IMR-90 (cell line): ENCODE measurements around the gene C12orf75. TPM values are rescaled to one million over a fixed set of nuclear protein-coding genes. Genes with fewer than 3 reads are reported as not detected.

Experiments
- ATAC-seq: fragments of 200-7000 bp; cut with Tn5 transposase; 2 replicates; pipeline ENCODE4 v1.9.1; 2020; ENCODE audit warnings: low read depth, mild to moderate bottlenecking, moderate library complexity
- BruUV-seq: library from RNA; stranded (reverse); fragments of 400-500 nt; replicated peaks from 2 replicates; lab custom pipeline; 2021; lab: Mats Ljungman, UMichigan
- CTCF ChIA-PET: fragments of 300-600 bp; formaldehyde crosslinking; extraction: SDS; loops from one replicate; lab custom pipeline; 2021; ENCODE audit warnings: antibody characterized with exemption; lab: Yijun Ruan, JAX
- POLR2A ChIA-PET: fragments of 300-600 bp; sonication (Branson Sonifier 250); formaldehyde crosslinking; loops from one replicate; lab custom pipeline; 2022; ENCODE audit warnings: antibody characterized with exemption; ENCODE audit not compliant: unreplicated experiment; lab: Charles Lee
- DNase-seq: peaks from one replicate; pipeline ENCODE4 v3.0.0; 2013
- H2AFZ ChIP-seq: replicated peaks from 2 replicates; pipeline ENCODE3; 2013; ENCODE audit warnings: low read length, mild to moderate bottlenecking; ENCODE audit not compliant: poor library complexity
- H2AK5ac ChIP-seq: 2 replicates; pipeline ENCODE4 v1.6.1; 2013; ENCODE audit warnings: low read depth, low read length, inconsistent platforms
- H2AK9ac ChIP-seq: replicated peaks from 2 replicates; pipeline ENCODE3; 2013; ENCODE audit warnings: mild to moderate bottlenecking, low read depth, low read length, moderate library complexity; ENCODE audit not compliant: poor library complexity
- H2BK120ac ChIP-seq: 2 replicates; pipeline ENCODE4 v1.6.1; 2013; ENCODE audit warnings: low read depth, low read length, inconsistent platforms
- H2BK15ac ChIP-seq: 3 replicates; pipeline ENCODE4 v1.6.1; 2013; ENCODE audit warnings: low read depth, low read length, inconsistent platforms
- H2BK20ac ChIP-seq: 2 replicates; pipeline ENCODE4 v1.6.1; 2013; ENCODE audit warnings: low read depth, mild to moderate bottlenecking, inconsistent platforms, low read length, moderate library complexity
- H2BK5ac ChIP-seq: 2 replicates; pipeline ENCODE4 v1.6.1; 2013; ENCODE audit warnings: mild to moderate bottlenecking, low read depth, low read length, inconsistent platforms; ENCODE audit not compliant: poor library complexity, severe bottlenecking
- H3K14ac ChIP-seq: replicated peaks from 2 replicates; pipeline ENCODE4 v1.6.1; 2013; ENCODE audit warnings: low read depth, low read length, inconsistent platforms
- H3K18ac ChIP-seq: 2 replicates; pipeline ENCODE4 v1.6.1; 2013; ENCODE audit warnings: low read depth, low read length, control low read depth
- H3K23ac ChIP-seq: 2 replicates; pipeline ENCODE4 v1.6.1; 2013; ENCODE audit warnings: low read depth, low read length, inconsistent platforms
- H3K27ac ChIP-seq: 2 replicates; pipeline ENCODE4 v1.5.1; 2013; ENCODE audit warnings: mild to moderate bottlenecking, control low read depth, low read length; ENCODE audit not compliant: insufficient read depth
- H3K27me3 ChIP-seq: 2 replicates; pipeline ENCODE4 v1.6.1; 2013; ENCODE audit warnings: low read length; ENCODE audit not compliant: control insufficient read depth, insufficient read depth
- H3K36me3 ChIP-seq: 2 replicates; pipeline ENCODE4 v1.6.1; 2013; ENCODE audit warnings: low read length, mixed read lengths; ENCODE audit not compliant: control insufficient read depth, insufficient read depth
- H3K4ac ChIP-seq: 2 replicates; pipeline ENCODE4 v1.6.1; 2013; ENCODE audit warnings: low read depth, low read length, inconsistent platforms
- H3K4me1 ChIP-seq: 2 replicates; pipeline ENCODE4 v1.6.1; 2013; ENCODE audit warnings: low read length, mixed read lengths; ENCODE audit not compliant: control insufficient read depth, insufficient read depth
- H3K4me2 ChIP-seq: 2 replicates; pipeline ENCODE4 v1.6.1; 2013; ENCODE audit warnings: low read depth, mild to moderate bottlenecking, control low read depth, low read length, moderate library complexity
- H3K4me3 ChIP-seq: 2 replicates; pipeline ENCODE4 v1.5.1; 2013; ENCODE audit warnings: low read depth, mild to moderate bottlenecking, control low read depth, low read length, moderate library complexity; ENCODE audit not compliant: insufficient read depth
- H3K56ac ChIP-seq: 2 replicates; pipeline ENCODE4 v1.6.1; 2013; ENCODE audit warnings: low read length, inconsistent platforms; ENCODE audit not compliant: insufficient read depth; ENCODE audit errors: extremely low read depth
- H3K79me1 ChIP-seq, 2 experiments: 2 replicates each; pipeline ENCODE4 v1.6.1; 2013; ENCODE audit warnings: low read length in 2 of 2, inconsistent platforms in 1 of 2, low read depth in 1 of 2
- H3K9ac ChIP-seq: 2 replicates; pipeline ENCODE4 v1.6.1; 2013; ENCODE audit warnings: low read depth, low read length, control low read depth
- H3K9me1 ChIP-seq: 2 replicates; pipeline ENCODE4 v1.6.1; 2013; ENCODE audit warnings: low read length, inconsistent platforms; ENCODE audit not compliant: insufficient read depth
- H3K9me3 ChIP-seq: 2 replicates; pipeline ENCODE4 v1.6.1; 2013; ENCODE audit warnings: low read length; ENCODE audit not compliant: control insufficient read depth, insufficient read depth
- H4K20me1 ChIP-seq: 2 replicates; pipeline ENCODE4 v1.6.1; 2013; ENCODE audit warnings: low read length, inconsistent platforms; ENCODE audit not compliant: insufficient read depth
- H4K5ac ChIP-seq: 2 replicates; pipeline ENCODE4 v1.6.1; 2013; ENCODE audit warnings: mild to moderate bottlenecking, low read depth, low read length, control low read depth
- H4K8ac ChIP-seq, 2 experiments: 2 replicates each; pipeline ENCODE4 v1.6.1; 2013; ENCODE audit warnings: low read depth in 2 of 2, low read length in 2 of 2, control low read depth in 1 of 2, inconsistent platforms in 1 of 2
- H4K91ac ChIP-seq: 2 replicates; pipeline ENCODE4 v1.6.1; 2013; ENCODE audit warnings: low read depth, low read length, inconsistent platforms; ENCODE audit not compliant: insufficient read depth
- CTCF ChIP-seq: conservative IDR thresholded peaks from 2 replicates; pipeline ENCODE4 v1.5.1; 2012; ENCODE audit warnings: mild to moderate bottlenecking, low read depth, low read length, improper control_type of control experiment
- FOS ChIP-seq: fragments of 150-350 bp; IDR thresholded peaks from 2 replicates; pipeline ENCODE4 v1.6.1; 2016; ENCODE audit warnings: low read depth, low read length
- USF2 ChIP-seq: fragments of 150-350 bp; IDR thresholded peaks from 2 replicates; pipeline ENCODE4 v1.6.1; 2017; ENCODE audit warnings: mild to moderate bottlenecking, antibody characterized with exemption, low read length, low read depth
- WGBS, 2 experiments: methylation state at CpG; one replicate each; pipeline versions ENCODE4 v1.1.5 to v1.1.7; 2013; ENCODE audit warnings: missing lambda C conversion rate in 2 of 2; ENCODE audit not compliant: insufficient read length in 1 of 2; ENCODE audit errors: extremely low coverage in 2 of 2; 5-methylcytosine and 5-hydroxymethylcytosine counted together
- dilution Hi-C: fragments of 300-500 bp; cut with HindIII; formaldehyde crosslinking; loops from one replicate; pipeline ENCODE4 v1.14.3; 2018; ENCODE audit warnings: low sequenced_read_pairs; ENCODE audit not compliant: unreplicated experiment
- in situ Hi-C: fragments of 300-500 bp; cut with MboI; formaldehyde crosslinking; loops from 3 replicates; pipeline ENCODE4 v1.14.3; 2019; ENCODE audit warnings: low sequenced_read_pairs, inconsistent platforms, mixed read lengths
- intact Hi-C: fragments of 100-400 bp; cut with micrococcal nuclease; formaldehyde crosslinking; loops from 2 replicates; pipeline ENCODE4 v1.10.0; 2022
- polyA plus RNA-seq, 3 experiments: library from polyadenylated mRNA; depleted of rRNA; stranded (reverse); fragments of >200 nt; gene quantifications; 2 replicates each; pipeline ENCODE4 v1.2.3, GENCODE V29; 2012; ENCODE audit warnings: low replicate concordance in 1 of 3
- total RNA-seq: library from RNA; depleted of rRNA; stranded (reverse); fragments of >200 nt; gene quantifications from 2 replicates; pipeline ENCODE4 v1.2.3, GENCODE V29; 2012

The C12orf75 gene
- total and polyA plus RNA-seq, 2 of the 4 experiments (the other 2 are of a cell fraction) = 145 to 278 TPM

- ATAC-seq (peak; percentile 5; the same call in 1 of the 2 replicates), DNase-seq (no peak)
- ChIA-PET POLR2A (no interaction called here), CTCF (interaction anchor here (0.6 to 2.3 kb wide), 2 partner anchors 519 to 719 kb away, joined by 3 to 6 read pairs; no protein-coding TSS in a partner anchor)
- in situ Hi-C loops = loop anchor here (25.0 kb wide), 1 partner anchor 945 kb away; the partner anchor contains the start of gene POLR3B
- Histone ChIP-seq H3K14ac (peak overlapping the region; percentile 92), H3K9ac (no peak overlapping the region), H3K9me3 (no peaks in the 10 kb centered on the region), H3K27me3 (no peaks in the 10 kb centered on the region), H2BK15ac (peak overlapping the region; percentile 94; the same call in 2 of the 3 replicates), H2BK5ac (peak overlapping the region; percentile 79), H3K4me1 (peaks cover 13% of the 10 kb centered on the region), H3K4me3 (no peak overlapping the region), H3K23ac (peak overlapping the region; percentile 81), H3K18ac (peak overlapping the region; percentile 81; the same call in 1 of the 2 replicates), H4K20me1 (no peaks in the 10 kb centered on the region), H4K5ac (peak overlapping the region; percentile 49; the same call in 1 of the 2 replicates), H3K4me2 (peak overlapping the region; percentile 25; the same call in 1 of the 2 replicates), H2BK120ac (peak overlapping the region; percentile 92), H4K8ac (peak overlapping the region; percentile 22 to 80; a peak in 3 of 4 replicates), H3K9me1 (peaks cover 13% of the 10 kb centered on the region), H3K4ac (peak overlapping the region; percentile 88), H2BK20ac (peak overlapping the region; percentile 91), H4K91ac (peak overlapping the region; percentile 94), H3K56ac (0 out of 2 replicates have a peak overlapping the region, but pooled peaks have one; percentile 40), H3K27ac (no peak overlapping the region), H2AK9ac (peak overlapping the region; percentile 49), H3K79me1 (no peaks in the 10 kb centered on the region), H2AK5ac (peak overlapping the region; percentile 94), H2AFZ (peak overlapping the region; percentile 59), H3K36me3 (no peaks in the 10 kb centered on the region)
- no peak for TF ChIP-seq USF2
- TF ChIP-seq CTCF = 0 out of 2 replicates have a peak, but pooled peaks have one; percentile 4
- TF ChIP-seq FOS = no peak
- no TSS peak for BruUV-seq
- 100% methylated on average over 1 of the region's 4 CpGs; no CpG with 5 or more reads in 1 of the 2 experiments for WGBS, 2 experiments
- intact Hi-C loops = no loop called here
- dilution Hi-C loops = no loop called here
Measured at GRCh38 chr12:105417732-105418131, 87.2 kb downstream of the C12orf75 start.
